H1 (cell line): ENCODE data around the gene RANBP17. TPM values are rescaled to one million over a fixed set of nuclear protein-coding genes. Genes with fewer than 3 reads are reported as not detected.

Source experiments
- CTCF ChIA-PET: fragments of 300-600 bp; sonication (Branson Sonifier 250); formaldehyde crosslinking; loops from one replicate; lab custom pipeline; 2021; ENCODE audit not compliant: partially characterized antibody; lab: Charles Lee
- POLR2A ChIA-PET: fragments of 300-600 bp; sonication (Branson Sonifier 250); formaldehyde crosslinking; loops from one replicate; lab custom pipeline; 2021; ENCODE audit warnings: inconsistent platforms; ENCODE audit not compliant: partially characterized antibody; lab: Charles Lee
- DNase-seq, 2 experiments: peaks; one replicate each; pipeline versions ENCODE4 v3.0.0 to v3.0.0-alpha.2; 2010 to 2022; ENCODE audit warnings: low spot score in 2 of 2, low read depth in 1 of 2, mixed read lengths in 1 of 2
- FAIRE-seq: peaks from 2 replicates; lab custom pipeline; 2011; peaks lifted over from hg19 to GRCh38; lab: Jason Lieb, UNC
- H2AFZ ChIP-seq: 2 replicates; pipeline ENCODE4 v1.8.1; 2012; ENCODE audit warnings: low read length, inconsistent platforms
- H2AK5ac ChIP-seq: 2 replicates; pipeline ENCODE4 v1.6.1; 2013; ENCODE audit warnings: low read depth, low read length
- H2BK120ac ChIP-seq: replicated peaks from 2 replicates; pipeline ENCODE3; 2013; ENCODE audit warnings: low read depth, low read length, inconsistent platforms
- H2BK12ac ChIP-seq: 2 replicates; pipeline ENCODE4 v1.6.1; 2013; ENCODE audit warnings: low read depth, low read length
- H2BK15ac ChIP-seq: 2 replicates; pipeline ENCODE4 v1.6.1; 2013; ENCODE audit warnings: low read length
- H2BK20ac ChIP-seq: 2 replicates; pipeline ENCODE4 v1.6.1; 2013; ENCODE audit warnings: low read length
- H2BK5ac ChIP-seq: 2 replicates; pipeline ENCODE4 v1.6.1; 2013; ENCODE audit warnings: low read depth, low read length
- H3K14ac ChIP-seq: 2 replicates; pipeline ENCODE4 v1.6.1; 2013; ENCODE audit warnings: inconsistent platforms; ENCODE audit not compliant: insufficient read length
- H3K18ac ChIP-seq: 2 replicates; pipeline ENCODE4 v1.6.1; 2013; ENCODE audit warnings: low read length; ENCODE audit errors: extremely low read depth
- H3K23ac ChIP-seq: 2 replicates; pipeline ENCODE4 v1.6.1; 2013; ENCODE audit warnings: inconsistent platforms; ENCODE audit not compliant: insufficient read length
- H3K23me2 ChIP-seq: 2 replicates; pipeline ENCODE4 v1.6.1; 2013; ENCODE audit warnings: low read depth, low read length
- H3K27ac ChIP-seq: 2 replicates; pipeline ENCODE4 v1.6.1; 2011; ENCODE audit warnings: low read depth, low read length, inconsistent platforms
- H3K27me3 ChIP-seq, 4 experiments: replicated peaks in 1 of 4; 1 replicate in 1 of 4; 2 replicates in 3 of 4; pipeline versions ENCODE4 v1.6.1 to v1.8.1; 2011 to 2013; ENCODE audit warnings: low read length in 3 of 4, mild to moderate bottlenecking in 3 of 4, inconsistent platforms in 2 of 4, mixed read lengths in 2 of 4, moderate library complexity in 1 of 4; ENCODE audit not compliant: control insufficient read depth in 3 of 4, insufficient read depth in 3 of 4; ENCODE audit errors: extremely low read depth in 1 of 4
- H3K36me3 ChIP-seq, 4 experiments: 2 replicates each; pipeline versions ENCODE4 v1.6.1 to v1.8.1; 2011 to 2013; ENCODE audit warnings: mild to moderate bottlenecking in 4 of 4, low read length in 3 of 4, moderate library complexity in 2 of 4, control low read depth in 1 of 4, inconsistent platforms in 1 of 4; ENCODE audit not compliant: insufficient read depth in 4 of 4, control insufficient read depth in 2 of 4
- H3K4ac ChIP-seq: replicated peaks from 2 replicates; pipeline ENCODE3; 2013; ENCODE audit warnings: low read length, low read depth, mixed read lengths, inconsistent platforms; ENCODE audit not compliant: insufficient read length
- H3K4me1 ChIP-seq, 4 experiments: replicated peaks in 1 of 4; 1 replicate in 1 of 4; 2 replicates in 3 of 4; pipeline versions ENCODE4 v1.6.1 to v1.8.1; 2011 to 2013; ENCODE audit warnings: low read length in 3 of 4, inconsistent platforms in 2 of 4, mixed read lengths in 1 of 4; ENCODE audit not compliant: insufficient read depth in 4 of 4, control insufficient read depth in 3 of 4
- H3K4me2 ChIP-seq, 2 experiments: 2 replicates each; pipeline versions ENCODE4 v1.6.1 to v1.8.1; 2011 to 2013; ENCODE audit warnings: low read depth in 2 of 2, low read length in 2 of 2, control low read depth in 1 of 2, inconsistent platforms in 1 of 2, mild to moderate bottlenecking in 1 of 2; ENCODE audit not compliant: insufficient read depth in 1 of 2
- H3K4me3 ChIP-seq, 4 experiments: fragments of 200-600, 300-600 bp in 1 of 4; sonication (generic), shearing (Covaris generic), sonication (Bioruptor Twin) in 1 of 4; 2 replicates each; pipeline versions ENCODE4 v1.5.1 to v1.8.1; 2011 to 2016; ENCODE audit warnings: low read length in 4 of 4, low read depth in 3 of 4, control low read depth in 2 of 4, inconsistent platforms in 2 of 4, mild to moderate bottlenecking in 2 of 4, mixed read lengths in 1 of 4, moderate library complexity in 1 of 4; ENCODE audit not compliant: insufficient read depth in 2 of 4; ENCODE audit errors: extremely low read depth in 1 of 4
- H3K56ac ChIP-seq: replicated peaks from 2 replicates; pipeline ENCODE3; 2013; ENCODE audit warnings: low read depth, mild to moderate bottlenecking, mixed read lengths, low read length, inconsistent platforms; ENCODE audit not compliant: insufficient read length
- H3K79me1 ChIP-seq: 2 replicates; pipeline ENCODE4 v1.6.1; 2013; ENCODE audit warnings: low read depth, low read length, control low read depth
- H3K79me2 ChIP-seq, 2 experiments: 2 replicates each; pipeline versions ENCODE4 v1.6.1 to v1.8.1; 2012 to 2013; ENCODE audit warnings: low read length in 2 of 2, mild to moderate bottlenecking in 2 of 2, inconsistent platforms in 1 of 2; ENCODE audit not compliant: insufficient read depth in 2 of 2, control insufficient read depth in 1 of 2
- H3K9ac ChIP-seq, 4 experiments: replicated peaks in 1 of 4; 1 replicate in 1 of 4; 2 replicates in 3 of 4; pipeline versions ENCODE4 v1.6.1 to v1.8.1; 2011 to 2013; ENCODE audit warnings: low read depth in 3 of 4, low read length in 3 of 4, control low read depth in 2 of 4, mild to moderate bottlenecking in 2 of 4, moderate library complexity in 2 of 4, inconsistent platforms in 1 of 4; ENCODE audit errors: extremely low read depth in 1 of 4
- H3K9me3 ChIP-seq, 2 experiments: 2 replicates each; pipeline versions ENCODE4 v1.6.1 to v1.8.1; 2012 to 2013; ENCODE audit warnings: mild to moderate bottlenecking in 2 of 2, moderate library complexity in 2 of 2, control low read depth in 1 of 2, inconsistent platforms in 1 of 2, low read depth in 1 of 2, low read length in 1 of 2, mixed read lengths in 1 of 2; ENCODE audit not compliant: insufficient read depth in 2 of 2
- H4K20me1 ChIP-seq, 2 experiments: replicated peaks in 1 of 2; 2 replicates each; pipeline versions ENCODE3 to v1.8.1; 2011 to 2013; ENCODE audit warnings: inconsistent platforms in 2 of 2, low read length in 2 of 2, mild to moderate bottlenecking in 1 of 2; ENCODE audit not compliant: insufficient read depth in 2 of 2, control insufficient read depth in 1 of 2
- H4K5ac ChIP-seq: 2 replicates; pipeline ENCODE4 v1.6.1; 2013; ENCODE audit warnings: low read length, low read depth, mixed read lengths, inconsistent platforms; ENCODE audit not compliant: insufficient read length
- H4K8ac ChIP-seq: 2 replicates; pipeline ENCODE4 v1.8.0; 2013; ENCODE audit warnings: mild to moderate bottlenecking, moderate library complexity, low read length, inconsistent platforms; ENCODE audit not compliant: insufficient read depth; ENCODE audit errors: extremely low read depth
- H4K91ac ChIP-seq: replicated peaks from 2 replicates; pipeline ENCODE3; 2013; ENCODE audit warnings: low read length, mixed read lengths, inconsistent platforms; ENCODE audit not compliant: insufficient read length
- CBX8 ChIP-seq: fragments of 300-800, 300-1000 bp; sonication (generic); IDR thresholded peaks from 2 replicates; pipeline ENCODE4 v1.7.1; 2016; ENCODE audit warnings: low read depth, low read length, borderline replicate concordance
- RNF2 ChIP-seq: fragments of 200-900, 300-1000 bp; sonication (generic); IDR thresholded peaks from 2 replicates; pipeline ENCODE4 v1.7.1; 2016; ENCODE audit warnings: borderline replicate concordance, low read depth, mild to moderate bottlenecking, antibody characterized with exemption, low read length; ENCODE audit not compliant: poor library complexity, severe bottlenecking; ENCODE audit errors: missing control alignments
- SAP30 ChIP-seq: fragments of 300-600 bp; sonication (generic); IDR thresholded peaks from 2 replicates; pipeline ENCODE4 v1.7.1; 2012; ENCODE audit warnings: low read length, moderate library complexity, mild to moderate bottlenecking, inconsistent platforms; ENCODE audit not compliant: insufficient read depth, insufficient replicate concordance
- WGBS, 2 experiments: shearing (Covaris generic) in 1 of 2; methylation state at CpG; one replicate each; pipeline versions ENCODE4 v1.1.6 to v1.1.7; 2013 to 2015; ENCODE audit warnings: low lambda C conversion rate in 2 of 2, mixed read lengths in 2 of 2, inconsistent platforms in 1 of 2, low coverage in 1 of 2, missing lambda C conversion rate in 1 of 2; ENCODE audit not compliant: insufficient replicate concordance in 2 of 2, insufficient coverage in 1 of 2, insufficient read length in 1 of 2; ENCODE audit errors: extremely low coverage in 1 of 2, missing lambda C conversion rate in 1 of 2; 5-methylcytosine and 5-hydroxymethylcytosine counted together
- polyA plus RNA-seq, 7 experiments: library from polyadenylated mRNA; depleted of rRNA in 3 of 7; stranded (reverse) in 5 of 7; unstranded in 2 of 7; fragments of >200 nt in 5 of 7; fragments of 200-250 nt in 2 of 7; gene quantifications; 1 replicate in 5 of 7; 2 replicates in 1 of 7; 4 replicates in 1 of 7; pipeline versions ENCODE4 v1.2.1 to v1.2.3, GENCODE V29; 2011 to 2013; ENCODE audit warnings: missing spikeins in 2 of 7, mixed read lengths in 2 of 7
- total RNA-seq: library from RNA; stranded (reverse); fragmentation: NEBNext Ultra II Directional; extraction: Animal tissue kit (Norgen Biotek cat#: 25700); gene quantifications from 2 replicates; pipeline ENCODE4 v1.2.1, GENCODE V29; 2021

The RANBP17 gene
- total and polyA plus RNA-seq, 2 of the 8 experiments (the other 6 are each of a cell fraction or from before 2014, with no cell fraction given): 8.6 to 21.3 TPM

- 31% methylated on average over 11 of the region's 11 CpGs; no CpG with 5 or more reads in 1 of the 2 experiments for WGBS, 2 experiments
- H2BK20ac ChIP-seq: no peak overlapping the region
- no peaks in the 10 kb centered on the region for H3K79me2 ChIP-seq
- no peak for FAIRE-seq
- H3K56ac ChIP-seq: no peak overlapping the region
- H4K8ac ChIP-seq: no peak overlapping the region
- H3K9ac ChIP-seq: no peak overlapping the region
- H3K23ac ChIP-seq: no peak overlapping the region
- no peak overlapping the region for H3K4me3 ChIP-seq
- POLR2A ChIA-PET: interaction anchor here (1.8 kb wide), 1 partner anchor 71 kb away, joined by 7 read pairs; the partner anchor contains the start of gene NPM1
- no peak overlapping the region for H2AK5ac ChIP-seq
- H3K18ac ChIP-seq: no peak overlapping the region
- H3K4me2 ChIP-seq: peak overlapping the region in 1 of 2 experiments; percentile 28; a peak in 1 of 4 replicates
- CTCF ChIA-PET: interaction anchor here (1.0 to 5.5 kb wide), 5 partner anchors 11 to 313 kb away, joined by 3 to 30 read pairs (median 7); no protein-coding TSS in a partner anchor
- no peak overlapping the region for H2BK120ac ChIP-seq
- H2AFZ ChIP-seq: no peak overlapping the region
- H3K4ac ChIP-seq: no peak overlapping the region
- TF ChIP-seq RNF2 (peak; percentile 9), SAP30 (no peak), CBX8 (peak; percentile 18; the same call in 1 of the 2 replicates)
- no peak overlapping the region for H3K14ac ChIP-seq
- H4K91ac ChIP-seq: no peak overlapping the region
- peaks cover 78 to 99% (median 94%) of the 10 kb centered on the region in 4 experiments for H3K27me3 ChIP-seq
- H3K79me1 ChIP-seq: no peaks in the 10 kb centered on the region
- no peak overlapping the region for H2BK5ac ChIP-seq
- H3K4me1 ChIP-seq: peaks cover 0 to 29% (median 20%) of the 10 kb centered on the region in 4 experiments; a peak in 6 of 7 replicates
- H3K36me3 ChIP-seq: peaks cover 0 to 6% (median 0%) of the 10 kb centered on the region in 4 experiments; a peak in 1 of 8 replicates
- DNase-seq: no peak
- no peak overlapping the region for H4K5ac ChIP-seq
- peaks cover 12 to 32% of the 10 kb centered on the region in 2 experiments for H4K20me1 ChIP-seq
- H2BK12ac ChIP-seq: 0 out of 2 replicates have a peak overlapping the region, but pooled peaks have one; percentile 18
- no peak overlapping the region for H3K27ac ChIP-seq
- no peaks in the 10 kb centered on the region; a peak in 1 of 4 replicates for H3K9me3 ChIP-seq
- no peak overlapping the region for H2BK15ac ChIP-seq
- H3K23me2 ChIP-seq: no peaks in the 10 kb centered on the region
These were observed 455.4 kb downstream of the RANBP17 start for GRCh38 chr5:171317230-171317629.
